K562 (cell line): Measurements from ENCODE around the gene CHKB. TPM values are rescaled to one million over a fixed set of nuclear protein-coding genes. Genes with fewer than 3 reads are reported as not detected.

Source experiments
- CREB3L1 ChIP-seq: fragments of 450-650 bp; IDR thresholded peaks from 2 replicates; pipeline ENCODE4 v1.6.1; 2014; ENCODE audit warnings: low read depth, mild to moderate bottlenecking, moderate library complexity, borderline replicate concordance
- CREBBP ChIP-seq: IDR thresholded peaks from one replicate; pipeline ENCODE4 v1.6.1; 2012; ENCODE audit warnings: low read depth, mild to moderate bottlenecking, control low read depth, inconsistent platforms, low read length
- DEAF1 ChIP-seq: fragments of 450-650 bp; formaldehyde crosslinking; IDR thresholded peaks from 2 replicates; pipeline ENCODE4 v1.4.0; 2020; ENCODE audit warnings: mild to moderate bottlenecking, moderate library complexity
- E2F6 ChIP-seq, 2 experiments: IDR thresholded peaks; 2 replicates each; pipeline ENCODE4 v1.6.1; 2011; ENCODE audit warnings: borderline replicate concordance in 1 of 2, control low read depth in 1 of 2, low read depth in 1 of 2, low read length in 1 of 2, mild to moderate bottlenecking in 1 of 2, mixed read lengths in 1 of 2, moderate library complexity in 1 of 2; ENCODE audit not compliant: insufficient read depth in 1 of 2, insufficient read length in 1 of 2, poor library complexity in 1 of 2, severe bottlenecking in 1 of 2; ENCODE audit errors: extremely low read depth in 1 of 2
- FOS ChIP-seq: IDR thresholded peaks from 3 replicates; pipeline ENCODE4 v1.6.1; 2011; ENCODE audit not compliant: insufficient read length; ENCODE audit errors: extremely low read depth
- GTF2F1 ChIP-seq: IDR thresholded peaks from 2 replicates; pipeline ENCODE4 v1.6.1; 2011; ENCODE audit warnings: low read depth, low read length, improper control_type of control experiment
- L3MBTL2 ChIP-seq: fragments of 450-650 bp; IDR thresholded peaks from 2 replicates; pipeline ENCODE4 v1.6.1; 2016; ENCODE audit warnings: mild to moderate bottlenecking, moderate library complexity
- POLR2B ChIP-seq: fragments of 450-650 bp; IDR thresholded peaks from 2 replicates; pipeline ENCODE4 v1.6.1; 2018; ENCODE audit warnings: low read depth; ENCODE audit not compliant: partially characterized antibody
- RBM25 ChIP-seq: fragments of 200-400 bp; formaldehyde crosslinking; IDR thresholded peaks from 2 replicates; pipeline ENCODE4 v1.6.1; 2018; ENCODE audit warnings: low read length, low read depth, moderate library complexity; ENCODE audit not compliant: severe bottlenecking
- SIN3B ChIP-seq: fragments of 450-650 bp; IDR thresholded peaks from 2 replicates; pipeline ENCODE4 v1.6.1; 2017; ENCODE audit warnings: low read depth, mild to moderate bottlenecking, moderate library complexity
- TFAP4 ChIP-seq: sonication (generic); formaldehyde crosslinking; IDR thresholded peaks from 2 replicates; pipeline ENCODE4 v1.8.0; 2022; ENCODE audit warnings: missing genetic modification reagents, mild to moderate bottlenecking, moderate library complexity, borderline replicate concordance
- TRIM24 ChIP-seq, 2 experiments: fragments of 450-650 bp; IDR thresholded peaks; 2 replicates each; pipeline ENCODE4 v1.6.1; 2016
- ZBTB12 ChIP-seq: fragments of 250-450 bp; sonication (Bioruptor Pico); IDR thresholded peaks from 2 replicates; pipeline ENCODE4 v1.4.0; 2020
- polyA plus RNA-seq, 8 experiments: library from polyadenylated mRNA; depleted of rRNA in 4 of 8; stranded (reverse) in 5 of 8; unstranded in 3 of 8; fragments of >200 nt; fragmentation: Nextera tagmentation in 2 of 8; fragmentation: Illumina TruSeq in 1 of 8; extraction: Ambion mirVana in 2 of 8; extraction: Trizol in 1 of 8; gene quantifications; 2 replicates each; pipeline versions ENCODE4 v1.2.1 to v1.2.3, GENCODE V29; 2011 to 2014; ENCODE audit warnings: inconsistent platforms in 1 of 8, missing spikeins in 1 of 8
- total RNA-seq, 7 experiments: library from RNA; depleted of rRNA in 6 of 7; stranded (reverse); fragments of >200 nt in 6 of 7; fragmentation: Illumina TruSeq in 2 of 7; extraction: Trizol in 2 of 7; gene quantifications; 2 replicates each; pipeline versions ENCODE4 v1.2.1 to v1.2.3, GENCODE V29; 2011 to 2021; ENCODE audit warnings: low replicate concordance in 1 of 7

CHKB gene
- total and polyA plus RNA-seq, 9 of the 15 experiments (the other 6 are each of a cell fraction or from before 2014, with no cell fraction given), result 2.7 to 31.0 (median 11.0) TPM

- TF ChIP-seq CREBBP (no peak), CREB3L1 (0 out of 2 replicates have a peak, but pooled peaks have one; percentile 26), RBM25 (peak; percentile 82), TRIM24 (IDR thresholded peaks at IDR 0.05) (no peak), TFAP4 (CRISPR knock-in tag) (peak; percentile 63; the same call in 1 of the 2 replicates), E2F6 (IDR thresholded peaks at IDR 0.05; ENCODE audit: borderline replicate concordance in 1 of 2, extremely low read depth in 1 of 2, insufficient read depth in 1 of 2, insufficient read length in 1 of 2, low read depth in 1 of 2, low read length in 1 of 2, poor library complexity in 1 of 2, severe bottlenecking in 1 of 2) (peak in 1 of 2 experiments; percentile 70), GTF2F1 (no peak), DEAF1 (CRISPR knock-in tag) (peak; percentile 98), POLR2B (peak; percentile 57), L3MBTL2 (peak; percentile 81; the same call in 1 of the 2 replicates), SIN3B (peak; percentile 78; the same call in 1 of the 2 replicates), ZBTB12 (CRISPR knock-in tag) (peak; percentile 70), FOS (peak; percentile 60)
Measured at GRCh38 chr22:50582493-50583293, at the start of gene CHKB (continued).
